Measurements from ENCODE around the gene GALP.

DNA sequence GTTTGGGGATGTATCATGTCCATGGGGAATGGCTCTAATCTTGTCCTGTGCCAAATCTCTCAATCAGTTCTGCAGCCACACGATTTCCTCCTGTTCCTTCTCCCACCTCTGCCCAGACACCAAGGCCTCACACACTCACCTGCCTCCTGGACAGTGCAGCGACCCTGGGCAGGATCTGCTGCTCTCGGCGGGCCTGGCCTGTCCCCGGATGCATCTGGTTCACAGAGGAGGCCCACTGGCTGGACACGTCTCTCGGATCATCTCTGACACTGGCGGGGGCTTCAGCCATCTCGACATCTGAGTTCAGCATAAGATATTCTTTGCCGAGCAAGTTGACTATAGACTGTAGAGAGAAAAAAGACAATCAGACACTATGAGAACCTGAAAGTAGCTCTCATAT lies 15.9 kb downstream of the GALP start:
- TF ChIP-seq, protein P1, sequence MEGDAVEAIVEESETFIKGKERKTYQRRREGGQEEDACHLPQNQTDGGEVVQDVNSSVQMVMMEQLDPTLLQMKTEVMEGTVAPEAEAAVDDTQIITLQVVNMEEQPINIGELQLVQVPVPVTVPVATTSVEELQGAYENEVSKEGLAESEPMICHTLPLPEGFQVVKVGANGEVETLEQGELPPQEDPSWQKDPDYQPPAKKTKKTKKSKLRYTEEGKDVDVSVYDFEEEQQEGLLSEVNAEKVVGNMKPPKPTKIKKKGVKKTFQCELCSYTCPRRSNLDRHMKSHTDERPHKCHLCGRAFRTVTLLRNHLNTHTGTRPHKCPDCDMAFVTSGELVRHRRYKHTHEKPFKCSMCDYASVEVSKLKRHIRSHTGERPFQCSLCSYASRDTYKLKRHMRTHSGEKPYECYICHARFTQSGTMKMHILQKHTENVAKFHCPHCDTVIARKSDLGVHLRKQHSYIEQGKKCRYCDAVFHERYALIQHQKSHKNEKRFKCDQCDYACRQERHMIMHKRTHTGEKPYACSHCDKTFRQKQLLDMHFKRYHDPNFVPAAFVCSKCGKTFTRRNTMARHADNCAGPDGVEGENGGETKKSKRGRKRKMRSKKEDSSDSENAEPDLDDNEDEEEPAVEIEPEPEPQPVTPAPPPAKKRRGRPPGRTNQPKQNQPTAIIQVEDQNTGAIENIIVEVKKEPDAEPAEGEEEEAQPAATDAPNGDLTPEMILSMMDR (IDR thresholded peaks at IDR 0.05), result no peak
- TF ChIP-seq EZH2 (IDR thresholded peaks at IDR 0.05; ENCODE audit: borderline replicate concordance, insufficient read depth, low read depth, low read length, poor library complexity, severe bottlenecking), result no peak
